RWPE2 (cell line): ENCODE measurements around the gene ARID5B.
A peak's percentile ranks its signal among the peaks of the same experiment; 100 is the strongest.

Experiments used
- ATAC-seq: fragments of 200-7000 bp; cut with Tn5 transposase; 3 replicates; pipeline ENCODE4 v1.9.1; 2021; ENCODE audit warnings: low read depth
- DNase-seq: peaks from one replicate; pipeline ENCODE4 v3.0.0-alpha.2; 2020; ENCODE audit warnings: low spot score
- H3K27ac ChIP-seq: fragments of 450-650 bp; 2 replicates; pipeline ENCODE4 v1.5.1; 2017; ENCODE audit warnings: mild to moderate bottlenecking; ENCODE audit not compliant: poor library complexity, severe bottlenecking
- H3K27me3 ChIP-seq: fragments of 250-450 bp; sonication (Bioruptor Pico); 2 replicates; pipeline ENCODE4 v1.5.1; 2021; ENCODE audit warnings: mild to moderate bottlenecking, moderate library complexity; ENCODE audit not compliant: insufficient read depth, poor library complexity, severe bottlenecking
- H3K36me3 ChIP-seq: fragments of 250-450 bp; sonication (Bioruptor Pico); 2 replicates; pipeline ENCODE4 v1.5.1; 2020; ENCODE audit warnings: low read depth, mild to moderate bottlenecking, moderate library complexity
- H3K4me1 ChIP-seq: fragments of 250-450 bp; sonication (Bioruptor Pico); 2 replicates; pipeline ENCODE4 v1.5.1; 2021; ENCODE audit warnings: mild to moderate bottlenecking, moderate library complexity; ENCODE audit not compliant: insufficient read depth, poor library complexity, severe bottlenecking
- H3K4me3 ChIP-seq: fragments of 250-450 bp; sonication (Bioruptor Pico); 2 replicates; pipeline ENCODE4 v1.5.1; 2021; ENCODE audit warnings: mild to moderate bottlenecking, moderate library complexity; ENCODE audit not compliant: severe bottlenecking
- H3K9me3 ChIP-seq: fragments of 250-450 bp; sonication (Bioruptor Pico); 2 replicates; pipeline ENCODE4 v1.5.1; 2021; ENCODE audit warnings: mild to moderate bottlenecking, moderate library complexity; ENCODE audit not compliant: severe bottlenecking
- CTCF ChIP-seq: fragments of 450-650 bp; IDR thresholded peaks from one replicate; pipeline ENCODE4 v1.5.1; 2017; ENCODE audit warnings: mild to moderate bottlenecking, moderate library complexity; ENCODE audit not compliant: poor library complexity, severe bottlenecking

ARID5B gene

GRCh38 chr10:62021978-62022802 is 120.7 kb downstream of the ARID5B start:
- DNase-seq, result no peak
- H3K4me1 ChIP-seq, result peaks cover 57% of the 10 kb centered on the region
- no peak for TF ChIP-seq CTCF
- no peak overlapping the region for H3K4me3 ChIP-seq
- 0 out of 2 replicates have a peak, but pooled peaks cover 3% of the 10 kb centered on the region for H3K36me3 ChIP-seq
- ATAC-seq, result no peak
- H3K27ac ChIP-seq, result no peak overlapping the region
- no peaks in the 10 kb centered on the region for H3K27me3 ChIP-seq
- no peaks in the 10 kb centered on the region for H3K9me3 ChIP-seq

GRCh38 chr10:62022830-62023229 is 121.3 kb downstream of the ARID5B start:
- Histone ChIP-seq H3K4me1 (peaks cover 63% of the 10 kb centered on the region), H3K27ac (no peak overlapping the region), H3K9me3 (no peaks in the 10 kb centered on the region), H3K27me3 (no peaks in the 10 kb centered on the region), H3K4me3 (no peak overlapping the region), H3K36me3 (0 out of 2 replicates have a peak, but pooled peaks cover 2% of the 10 kb centered on the region)
- ATAC-seq, result no peak
- no peak for TF ChIP-seq CTCF
- no peak for DNase-seq

- no peak for TF ChIP-seq CTCF
- DNase-seq (no peak), ATAC-seq (no peak)
- H3K27ac ChIP-seq, result no peak overlapping the region
- no peaks in the 10 kb centered on the region for H3K36me3 ChIP-seq
- no peak overlapping the region for H3K4me3 ChIP-seq
- no peaks in the 10 kb centered on the region for H3K9me3 ChIP-seq
- no peaks in the 10 kb centered on the region for H3K27me3 ChIP-seq
- peaks cover 68% of the 10 kb centered on the region for H3K4me1 ChIP-seq
Measured at GRCh38 chr10:62023329-62023728, 121.8 kb downstream of the ARID5B start.

GRCh38 chr10:62024026-62024701 is 122.7 kb downstream of the ARID5B start:
- no peaks in the 10 kb centered on the region for H3K9me3 ChIP-seq
- H3K27me3 ChIP-seq, result no peaks in the 10 kb centered on the region
- peak overlapping the region; percentile 94 for H3K27ac ChIP-seq
- H3K36me3 ChIP-seq, result no peaks in the 10 kb centered on the region; the same call in 1 of the 2 replicates
- DNase-seq, result no peak
- no peak for TF ChIP-seq CTCF
- H3K4me3 ChIP-seq, result no peak overlapping the region
- no peak for ATAC-seq
- peaks cover 70% of the 10 kb centered on the region for H3K4me1 ChIP-seq
